H9 (cell line): ENCODE data around the gene MYO1D. TPM values are rescaled to one million over a fixed set of nuclear protein-coding genes. Genes with fewer than 3 reads are reported as not detected.

ENCODE experiments used
- DNase-seq: peaks from one replicate; pipeline ENCODE4 v3.0.0-alpha.2; 2017
- H2AFZ ChIP-seq: one replicate; pipeline ENCODE4 v1.6.1; 2013; ENCODE audit warnings: mild to moderate bottlenecking, low read length, control low read depth, moderate library complexity
- H2AK5ac ChIP-seq: 2 replicates; pipeline ENCODE4 v1.6.1; 2013; ENCODE audit warnings: low read length, control low read depth, mixed read lengths; ENCODE audit not compliant: insufficient read length
- H2BK120ac ChIP-seq: one replicate; pipeline ENCODE4 v1.6.1; 2013; ENCODE audit warnings: low read depth, mild to moderate bottlenecking, low read length, control low read depth, inconsistent platforms; ENCODE audit not compliant: poor library complexity, severe bottlenecking
- H2BK12ac ChIP-seq: 2 replicates; pipeline ENCODE4 v1.6.1; 2013; ENCODE audit warnings: low read length, control low read depth, mixed read lengths, low read depth; ENCODE audit not compliant: insufficient read length
- H2BK15ac ChIP-seq: 2 replicates; pipeline ENCODE4 v1.6.1; 2013; ENCODE audit warnings: low read depth, low read length, control low read depth
- H2BK20ac ChIP-seq: one replicate; pipeline ENCODE4 v1.6.1; 2013; ENCODE audit warnings: low read depth, mild to moderate bottlenecking, low read length, control low read depth, inconsistent platforms; ENCODE audit not compliant: poor library complexity, severe bottlenecking
- H2BK5ac ChIP-seq: 2 replicates; pipeline ENCODE4 v1.6.1; 2013; ENCODE audit warnings: low read length, control low read depth, mixed read lengths; ENCODE audit not compliant: insufficient read length
- H3K14ac ChIP-seq: 2 replicates; pipeline ENCODE4 v1.6.1; 2013; ENCODE audit warnings: low read length, control low read depth; ENCODE audit not compliant: insufficient read depth
- H3K18ac ChIP-seq: 2 replicates; pipeline ENCODE4 v1.6.1; 2013; ENCODE audit warnings: low read depth, mild to moderate bottlenecking, mixed read lengths, low read length, control low read depth; ENCODE audit not compliant: insufficient read length
- H3K23ac ChIP-seq: 2 replicates; pipeline ENCODE4 v1.6.1; 2013; ENCODE audit warnings: low read length, control low read depth, mixed read lengths, low read depth; ENCODE audit not compliant: insufficient read length
- H3K23me2 ChIP-seq: 2 replicates; pipeline ENCODE4 v1.6.1; 2013; ENCODE audit warnings: low read depth, mild to moderate bottlenecking, mixed read lengths, low read length, control low read depth; ENCODE audit not compliant: insufficient read length, poor library complexity, severe bottlenecking
- H3K27ac ChIP-seq: 2 replicates; pipeline ENCODE4 v1.5.1; 2013; ENCODE audit warnings: low read length, control low read depth, mixed read lengths, low read depth; ENCODE audit not compliant: insufficient read length
- H3K27me3 ChIP-seq: 2 replicates; pipeline ENCODE4 v1.6.1; 2013; ENCODE audit warnings: low read length, control low read depth, inconsistent platforms; ENCODE audit not compliant: insufficient read depth
- H3K4ac ChIP-seq: 2 replicates; pipeline ENCODE4 v1.6.1; 2013; ENCODE audit warnings: low read depth, mild to moderate bottlenecking, control low read depth, inconsistent platforms, low read length, moderate library complexity
- H3K4me1 ChIP-seq: 2 replicates; pipeline ENCODE4 v1.6.1; 2013; ENCODE audit warnings: low read length, control low read depth, inconsistent platforms; ENCODE audit not compliant: insufficient read depth
- H3K4me2 ChIP-seq: 2 replicates; pipeline ENCODE4 v1.6.1; 2013; ENCODE audit warnings: low read length, control low read depth, mixed read lengths; ENCODE audit not compliant: insufficient read length, insufficient read depth
- H3K56ac ChIP-seq: 2 replicates; pipeline ENCODE4 v1.6.1; 2013; ENCODE audit warnings: low read depth, mild to moderate bottlenecking, mixed read lengths, low read length, control low read depth; ENCODE audit not compliant: insufficient read length
- H3K79me1 ChIP-seq: 2 replicates; pipeline ENCODE4 v1.6.1; 2013; ENCODE audit warnings: low read depth, mild to moderate bottlenecking, moderate library complexity, low read length, control low read depth, inconsistent platforms; ENCODE audit not compliant: insufficient read depth, poor library complexity, severe bottlenecking
- H3K79me2 ChIP-seq: 2 replicates; pipeline ENCODE4 v1.6.1; 2013; ENCODE audit warnings: low read length, control low read depth, inconsistent platforms; ENCODE audit not compliant: insufficient read depth
- H3K9ac ChIP-seq: 2 replicates; pipeline ENCODE4 v1.6.1; 2013; ENCODE audit warnings: low read length, control low read depth, mixed read lengths; ENCODE audit not compliant: insufficient read length; ENCODE audit errors: extremely low read depth
- H3K9me3 ChIP-seq: one replicate; pipeline ENCODE4 v1.6.1; 2013; ENCODE audit warnings: low read depth, low read length, inconsistent platforms; ENCODE audit not compliant: control insufficient read depth
- H3T11ph ChIP-seq: one replicate; pipeline ENCODE4 v1.6.1; 2013; ENCODE audit warnings: mild to moderate bottlenecking, low read length, control low read depth, inconsistent platforms
- H4K20me1 ChIP-seq: one replicate; pipeline ENCODE4 v1.6.1; 2013; ENCODE audit not compliant: control insufficient read depth, insufficient read length, insufficient read depth
- H4K5ac ChIP-seq: 2 replicates; pipeline ENCODE4 v1.6.1; 2013; ENCODE audit warnings: low read depth, mild to moderate bottlenecking, mixed read lengths, low read length, control low read depth; ENCODE audit not compliant: insufficient read length
- H4K8ac ChIP-seq: replicated peaks from 2 replicates; pipeline ENCODE4 v1.6.1; 2013; ENCODE audit warnings: low read length, control low read depth, mixed read lengths, low read depth; ENCODE audit not compliant: insufficient read length
- H4K91ac ChIP-seq: 2 replicates; pipeline ENCODE4 v1.6.1; 2013; ENCODE audit warnings: low read depth, mild to moderate bottlenecking, moderate library complexity, mixed read lengths, low read length, control low read depth; ENCODE audit not compliant: insufficient read length
- H3K27ac Mint-ChIP-seq, 3 experiments: 2 replicates in 2 of 3; 3 replicates in 1 of 3; pipeline ENCODE4 v1.8.0; 2020 to 2021; ENCODE audit warnings: mixed read lengths in 3 of 3, mild to moderate bottlenecking in 1 of 3, moderate library complexity in 1 of 3
- H3K27me3 Mint-ChIP-seq: 2 replicates; pipeline ENCODE4 v1.8.0; 2021; ENCODE audit warnings: low read depth, mild to moderate bottlenecking, moderate library complexity, mixed read lengths
- H3K36me3 Mint-ChIP-seq, 3 experiments: 2 replicates in 2 of 3; 3 replicates in 1 of 3; pipeline ENCODE4 v1.8.0; 2020 to 2021; ENCODE audit warnings: low read depth in 3 of 3, mixed read lengths in 3 of 3; ENCODE audit not compliant: insufficient read depth in 1 of 3
- H3K4me1 Mint-ChIP-seq, 2 experiments: 2 replicates each; pipeline ENCODE4 v1.8.0; 2020; ENCODE audit warnings: mixed read lengths in 2 of 2
- H3K4me3 Mint-ChIP-seq, 2 experiments: 2 replicates in 1 of 2; 3 replicates in 1 of 2; pipeline ENCODE4 v1.8.0; 2020 to 2021; ENCODE audit warnings: mild to moderate bottlenecking in 2 of 2, mixed read lengths in 2 of 2, moderate library complexity in 1 of 2
- H3K9me3 Mint-ChIP-seq, 2 experiments: 2 replicates in 1 of 2; 3 replicates in 1 of 2; pipeline ENCODE4 v1.8.0; 2020; ENCODE audit warnings: mild to moderate bottlenecking in 2 of 2, mixed read lengths in 2 of 2, moderate library complexity in 1 of 2
- WGBS: extraction: QIAGEN DNeasy Blood & Tissue Kit; methylation state at CpG from one replicate; pipeline ENCODE4 v1.1.7; 2013; ENCODE audit warnings: missing lambda C conversion rate, low lambda C conversion rate, mixed read lengths; ENCODE audit not compliant: insufficient read length; ENCODE audit errors: extremely low coverage; 5-methylcytosine and 5-hydroxymethylcytosine counted together
- total RNA-seq: library from RNA; stranded (reverse); gene quantifications from 2 replicates; pipeline ENCODE4 v1.2.1, GENCODE V29; 2021
- TF ChIP-seq, protein P1 (sequence below): fragments of 200-600 bp; sonication (generic); conservative IDR thresholded peaks from 3 replicates; pipeline ENCODE4 v1.8.0; 2021; ENCODE audit warnings: antibody characterized with exemption, mild to moderate bottlenecking

Gene MYO1D
- total RNA-seq, 1 experiment from 2014 or later: 19.0 TPM

DNA sequence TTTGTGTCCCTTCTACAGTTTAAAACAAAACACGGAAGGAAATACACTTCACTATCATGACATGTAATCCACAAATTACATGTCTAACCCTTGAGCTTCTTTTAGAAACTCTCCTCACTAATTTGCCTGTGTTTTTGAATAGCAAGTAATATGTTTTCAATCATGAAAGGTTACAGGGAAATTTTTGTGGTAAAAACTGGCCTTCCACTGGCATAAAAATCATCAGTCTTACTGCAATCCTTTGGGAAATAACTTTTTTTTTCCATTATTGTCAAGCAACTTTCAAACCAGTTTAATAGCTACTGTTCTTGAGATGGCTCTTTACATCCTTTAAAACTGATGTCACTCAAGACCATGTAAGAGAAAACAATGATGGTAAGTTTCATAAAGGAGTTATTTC lies 27.0 kb downstream of the MYO1D start:
- H3K9ac ChIP-seq: no peak overlapping the region
- H3K79me2 ChIP-seq: no peaks in the 10 kb centered on the region
- no peak for DNase-seq
- Mint-ChIP-seq H3K9me3 (no peaks in the 10 kb centered on the region), H3K27me3 (no peaks in the 10 kb centered on the region), H3K36me3 (no peaks in the 10 kb centered on the region), H3K27ac (no peak overlapping the region), H3K4me3 (no peak overlapping the region), H3K4me1 (peaks cover 0 to 11% of the 10 kb centered on the region in 2 experiments)
- H4K20me1 ChIP-seq: no peaks in the 10 kb centered on the region
- TF ChIP-seq, protein P1, sequence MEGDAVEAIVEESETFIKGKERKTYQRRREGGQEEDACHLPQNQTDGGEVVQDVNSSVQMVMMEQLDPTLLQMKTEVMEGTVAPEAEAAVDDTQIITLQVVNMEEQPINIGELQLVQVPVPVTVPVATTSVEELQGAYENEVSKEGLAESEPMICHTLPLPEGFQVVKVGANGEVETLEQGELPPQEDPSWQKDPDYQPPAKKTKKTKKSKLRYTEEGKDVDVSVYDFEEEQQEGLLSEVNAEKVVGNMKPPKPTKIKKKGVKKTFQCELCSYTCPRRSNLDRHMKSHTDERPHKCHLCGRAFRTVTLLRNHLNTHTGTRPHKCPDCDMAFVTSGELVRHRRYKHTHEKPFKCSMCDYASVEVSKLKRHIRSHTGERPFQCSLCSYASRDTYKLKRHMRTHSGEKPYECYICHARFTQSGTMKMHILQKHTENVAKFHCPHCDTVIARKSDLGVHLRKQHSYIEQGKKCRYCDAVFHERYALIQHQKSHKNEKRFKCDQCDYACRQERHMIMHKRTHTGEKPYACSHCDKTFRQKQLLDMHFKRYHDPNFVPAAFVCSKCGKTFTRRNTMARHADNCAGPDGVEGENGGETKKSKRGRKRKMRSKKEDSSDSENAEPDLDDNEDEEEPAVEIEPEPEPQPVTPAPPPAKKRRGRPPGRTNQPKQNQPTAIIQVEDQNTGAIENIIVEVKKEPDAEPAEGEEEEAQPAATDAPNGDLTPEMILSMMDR: no peak
- H4K91ac ChIP-seq: no peak overlapping the region
- H3T11ph ChIP-seq: no peak overlapping the region
- H3K23ac ChIP-seq: no peak overlapping the region
- no peaks in the 10 kb centered on the region for H3K23me2 ChIP-seq
- H2BK12ac ChIP-seq: no peak overlapping the region
- no peak overlapping the region for H2BK5ac ChIP-seq
- no peak overlapping the region for H3K18ac ChIP-seq
- no peaks in the 10 kb centered on the region for H3K79me1 ChIP-seq
- H3K27me3 ChIP-seq: no peaks in the 10 kb centered on the region
- H2AFZ ChIP-seq: no peak overlapping the region
- no peak overlapping the region for H2BK15ac ChIP-seq
- H3K56ac ChIP-seq: no peak overlapping the region
- H3K4ac ChIP-seq: no peak overlapping the region
- no peaks in the 10 kb centered on the region for H3K9me3 ChIP-seq
- no peak overlapping the region for H4K5ac ChIP-seq
- no peak overlapping the region for H3K4me2 ChIP-seq
- H2AK5ac ChIP-seq: no peak overlapping the region
- WGBS: no CpG with 5 or more reads among the region's 1 CpG
- H2BK20ac ChIP-seq: no peak overlapping the region
- H3K4me1 ChIP-seq: peaks cover 4% of the 10 kb centered on the region; the same call in 1 of the 2 replicates
- no peak overlapping the region for H3K14ac ChIP-seq
- no peak overlapping the region for H2BK120ac ChIP-seq
- H4K8ac ChIP-seq: no peak overlapping the region
- no peak overlapping the region for H3K27ac ChIP-seq
